ENCODE measurements around the gene TNS3.
"Not testable (repeated sequence)": the region's sequence is repeated elsewhere in the genome, so short reads cannot be mapped to it uniquely, and the experiment has no call there.

The TNS3 gene

DNA sequence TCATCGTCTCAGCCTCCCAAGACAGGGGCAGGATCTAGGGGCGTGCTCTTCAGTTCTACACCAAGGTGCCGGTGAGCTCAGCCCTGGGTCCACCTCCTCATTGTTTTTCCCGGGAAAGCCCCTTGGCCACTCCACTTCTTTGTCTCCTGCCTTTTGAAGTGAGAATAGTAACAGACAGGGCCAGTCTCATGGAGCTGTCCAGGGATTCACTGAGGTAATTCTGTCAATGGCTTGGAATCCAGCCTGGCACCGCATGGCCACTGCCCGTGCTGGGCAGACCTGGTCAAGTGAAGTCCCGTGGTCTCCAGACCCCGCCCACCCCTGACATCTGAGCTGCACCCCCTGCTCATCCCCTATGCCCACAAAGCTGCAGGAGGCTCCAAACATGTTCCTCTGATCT, 138.9 kb downstream of the TNS3 start:
- no peak for DNase-seq

DNA sequence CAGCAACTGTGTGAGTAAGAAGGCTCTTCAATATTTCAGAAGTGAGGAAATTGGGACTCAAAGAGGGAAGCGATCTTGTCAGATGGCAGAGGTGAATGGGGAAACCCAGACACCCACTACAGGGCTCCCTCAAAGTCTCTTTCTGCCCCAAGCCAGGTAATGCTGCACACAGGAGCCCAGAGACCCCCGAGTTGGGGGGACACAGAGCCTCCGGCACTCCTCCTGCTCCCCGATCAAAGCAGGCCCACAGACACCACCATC, 139.4 kb downstream of the TNS3 start:
- no peak for DNase-seq

DNA sequence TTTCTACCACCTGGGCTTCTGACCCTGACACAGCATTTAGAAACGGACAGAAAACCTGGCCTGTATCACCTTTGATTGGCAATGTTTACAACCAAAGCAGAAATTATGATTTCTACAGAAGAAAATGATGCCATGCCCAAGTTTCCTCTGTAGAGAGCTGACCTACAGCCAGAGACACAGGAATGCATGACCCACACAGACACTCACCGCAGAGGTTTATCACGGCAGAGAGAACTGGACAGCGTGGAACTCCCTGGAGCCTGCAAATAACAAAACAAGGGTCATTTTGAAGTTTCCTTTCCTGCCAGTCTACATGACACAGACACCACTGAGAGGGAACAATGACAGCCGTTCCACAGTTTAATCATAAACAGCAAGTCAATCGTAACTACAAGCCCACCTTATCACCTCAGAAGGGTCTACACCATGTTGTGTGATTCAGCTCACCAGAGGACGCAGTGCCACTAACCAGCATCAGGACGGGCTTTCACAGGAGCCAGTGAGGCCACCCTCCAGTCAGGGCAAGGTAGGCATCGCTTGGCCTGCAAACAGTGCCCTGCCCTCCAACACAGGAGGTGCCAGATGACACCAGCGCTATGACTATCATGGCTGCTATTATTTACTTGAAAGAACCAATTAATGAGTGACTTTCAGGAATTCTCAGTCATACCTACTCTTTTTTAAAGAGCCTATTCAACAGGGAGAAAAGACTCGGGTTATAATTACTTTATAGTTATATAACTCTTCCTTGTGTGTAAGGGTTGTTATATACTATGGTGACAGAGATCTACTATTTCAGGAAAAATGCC, 139.9 kb downstream of the TNS3 start:
- DNase-seq, result no peak

DNA sequence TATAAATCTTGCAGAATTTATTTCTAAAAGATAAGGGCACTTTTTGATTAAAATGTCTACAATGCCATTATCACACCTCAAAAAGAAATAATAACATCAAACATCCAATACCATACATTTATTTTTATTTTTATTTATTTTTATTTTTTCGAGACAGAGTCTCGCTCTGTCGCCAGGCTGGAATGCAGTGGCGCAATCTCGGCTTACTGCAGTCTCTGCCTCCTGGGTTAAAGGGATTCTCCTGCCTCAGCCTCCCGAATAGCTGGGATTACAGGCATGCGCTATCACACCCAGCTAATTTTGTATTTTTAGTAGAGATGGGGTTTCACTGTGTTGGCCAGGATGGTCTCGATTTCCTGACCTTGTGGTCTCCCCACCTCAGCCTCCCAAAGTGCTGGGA, 140.9 kb downstream of the TNS3 start:
- DNase-seq, result not testable (repeated sequence)

DNA sequence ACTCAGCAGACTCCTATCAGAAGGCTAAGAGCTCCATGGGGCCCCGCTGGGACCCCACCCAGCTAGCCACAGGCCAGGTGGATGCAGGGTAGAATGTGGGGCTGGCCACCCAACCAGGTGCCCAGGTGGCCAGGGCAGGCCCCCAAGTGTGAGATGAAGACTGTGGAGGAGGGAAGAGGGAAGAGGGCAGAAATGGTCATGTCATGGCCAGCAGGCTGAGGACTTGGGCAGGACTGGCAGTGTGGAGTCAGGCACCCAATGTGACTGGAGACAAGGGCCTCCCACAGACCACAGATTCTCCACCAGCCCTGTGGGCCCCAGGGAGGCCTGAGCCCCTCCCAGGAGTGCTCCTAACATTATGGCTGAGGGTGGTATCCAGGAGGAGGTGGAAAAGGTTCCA, 141.6 kb downstream of the TNS3 start:
- no peak for DNase-seq

- no peak for DNase-seq
Observed at GRCh38 chr7:47439181-47439667, 142.7 kb downstream of the TNS3 start.

DNA sequence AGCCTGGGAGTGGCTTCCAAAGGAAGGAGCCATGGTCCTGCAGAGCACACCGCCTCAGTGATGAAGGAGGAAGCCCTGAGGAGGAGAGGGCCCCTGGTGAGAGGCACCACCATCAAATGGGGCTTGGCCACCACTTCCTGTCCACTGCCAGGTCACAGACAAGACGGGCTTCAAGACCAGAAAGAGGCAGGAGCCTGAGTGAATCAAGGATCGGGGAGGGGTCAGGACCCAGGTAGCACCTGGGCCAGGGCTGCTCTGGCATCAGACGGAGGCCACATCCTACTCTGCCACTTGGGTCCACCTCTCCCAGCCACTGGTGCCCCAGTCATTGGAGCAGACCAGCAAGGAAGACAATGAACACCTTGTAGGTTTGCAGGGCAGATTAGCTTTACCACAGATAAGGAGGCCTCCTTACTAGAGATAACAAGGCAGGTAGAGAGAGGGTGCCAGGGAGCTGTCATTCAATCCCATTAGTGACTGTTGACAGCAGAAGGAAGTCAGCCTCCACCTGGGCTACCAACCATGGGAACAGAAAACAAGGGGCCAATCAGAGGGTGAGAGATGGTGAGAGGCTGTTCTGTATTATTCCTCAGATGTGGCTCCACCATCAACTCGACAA, 143.4 kb downstream of the TNS3 start:
- no peak for DNase-seq

DNA sequence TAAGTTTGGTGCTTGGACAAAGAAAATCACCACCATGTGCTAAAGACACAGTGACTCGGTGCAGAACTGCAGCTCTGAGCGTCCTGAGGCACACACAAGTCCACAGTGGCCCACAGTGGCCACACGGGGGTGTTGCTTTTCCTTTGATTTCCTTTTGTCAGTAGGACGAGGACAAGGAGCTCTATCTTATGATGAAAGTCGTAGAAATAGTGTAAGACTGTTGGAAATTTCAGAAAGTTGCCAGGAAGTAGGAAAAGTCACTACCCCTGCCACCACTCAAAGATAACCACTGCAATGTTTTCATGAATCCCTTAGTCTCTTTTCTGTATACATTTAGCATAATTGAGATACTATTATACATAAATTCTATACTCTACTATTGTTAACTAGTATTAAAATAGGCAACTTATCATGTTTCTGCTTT, 146.0 kb downstream of the TNS3 start:
- DNase-seq, result peak; percentile 63

DNA sequence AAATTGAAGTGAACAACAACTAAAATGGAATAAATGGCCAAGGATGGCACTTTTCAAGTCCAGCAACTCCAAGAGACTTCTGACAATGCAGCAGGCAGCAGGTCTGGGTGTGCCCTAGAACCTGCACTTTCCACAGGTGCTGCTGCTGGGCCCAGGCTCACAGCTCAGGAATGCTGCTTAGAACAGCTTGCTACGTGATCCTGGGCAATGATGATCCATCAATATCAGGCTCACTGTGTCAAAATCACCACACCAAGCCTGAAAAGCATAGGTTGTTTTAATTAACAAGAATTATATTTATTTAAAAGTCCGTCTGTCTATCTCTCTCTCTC, 148.4 kb downstream of the TNS3 start:
- no peak for DNase-seq

- DNase-seq, result no peak
Observed at GRCh38 chr7:47432671-47433563, 149.0 kb downstream of the TNS3 start.

- DNase-seq, result no peak
Observed at GRCh38 chr7:47430422-47430821, 151.5 kb downstream of the TNS3 start.

DNA sequence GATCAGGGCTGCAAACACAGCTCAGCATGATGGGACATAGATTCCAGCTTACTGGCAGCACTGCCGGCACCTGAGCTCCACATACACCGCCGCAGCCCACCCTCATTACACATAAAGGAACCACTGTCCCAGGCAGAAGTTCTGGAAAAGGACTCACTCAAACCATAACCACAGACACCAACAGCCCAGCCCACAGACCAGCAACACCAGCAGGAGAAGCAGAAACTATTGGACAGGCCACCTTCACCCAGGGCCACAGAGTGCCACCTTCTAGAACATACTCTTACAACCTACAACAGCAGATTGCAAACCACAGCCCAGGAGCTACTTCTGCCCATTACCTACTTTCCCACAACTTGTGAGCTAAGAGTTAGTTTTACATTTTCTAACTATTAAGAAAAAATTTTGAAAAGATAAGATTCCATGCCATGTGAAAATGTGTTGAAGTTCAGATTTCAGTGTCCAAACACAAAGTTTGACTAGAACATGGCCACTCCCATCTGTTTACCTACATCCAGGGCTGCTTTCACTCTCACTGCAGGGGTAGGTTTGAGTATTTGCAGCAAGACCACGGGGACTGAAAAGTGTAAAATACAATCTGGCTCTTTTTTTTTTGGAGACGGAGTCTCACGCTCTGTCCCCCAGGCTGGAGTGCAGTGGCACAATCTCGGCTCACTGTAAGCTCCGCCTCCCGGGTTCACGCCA, 153.0 kb downstream of the TNS3 start:
- DNase-seq, result no peak

GRCh38 chr7:47428052-47428767, 153.7 kb downstream of the TNS3 start:
- DNase-seq, result no peak

GRCh38 chr7:47427051-47427643, 154.8 kb downstream of the TNS3 start:
- DNase-seq, result no peak

DNA sequence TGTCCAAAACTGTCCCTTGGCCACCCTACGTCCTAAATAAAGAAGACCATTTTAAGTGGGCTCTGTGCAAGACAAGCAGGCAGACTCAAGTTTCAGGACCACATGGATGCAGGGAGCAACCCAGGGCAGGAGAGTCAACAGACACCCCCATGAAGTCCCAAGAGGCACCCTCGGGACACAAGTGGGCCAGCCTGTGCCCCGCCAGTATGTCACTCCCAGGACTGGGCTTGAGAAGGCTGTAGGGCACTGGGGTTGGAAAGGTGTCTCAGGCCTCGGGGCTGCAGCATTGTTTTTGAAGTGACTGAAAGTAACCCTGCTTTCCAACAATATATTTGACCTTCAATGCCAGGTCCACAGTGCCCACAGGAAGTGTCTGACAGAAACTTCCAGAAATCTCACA, 157.4 kb downstream of the TNS3 start:
- no peak for DNase-seq

DNA sequence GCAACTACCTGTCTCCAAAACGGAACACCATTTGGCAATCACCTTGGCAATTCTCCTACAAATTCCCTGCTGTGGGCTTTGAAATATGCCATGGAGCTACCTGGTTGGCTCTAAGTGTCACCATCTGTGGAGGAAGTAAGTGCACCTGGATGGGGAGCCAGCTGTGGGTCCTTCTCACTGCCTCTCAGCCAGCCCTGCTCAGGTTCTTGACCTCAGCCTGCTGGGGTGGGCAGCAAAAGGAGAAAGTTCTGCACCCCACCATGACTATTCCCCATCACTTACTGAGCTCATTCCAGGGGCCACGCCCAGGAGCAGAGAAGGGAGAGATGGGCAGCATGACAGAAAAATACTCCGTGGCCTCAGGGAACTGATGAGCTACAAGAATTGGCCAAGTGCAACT, 158.7 kb downstream of the TNS3 start:
- no peak for DNase-seq

DNA sequence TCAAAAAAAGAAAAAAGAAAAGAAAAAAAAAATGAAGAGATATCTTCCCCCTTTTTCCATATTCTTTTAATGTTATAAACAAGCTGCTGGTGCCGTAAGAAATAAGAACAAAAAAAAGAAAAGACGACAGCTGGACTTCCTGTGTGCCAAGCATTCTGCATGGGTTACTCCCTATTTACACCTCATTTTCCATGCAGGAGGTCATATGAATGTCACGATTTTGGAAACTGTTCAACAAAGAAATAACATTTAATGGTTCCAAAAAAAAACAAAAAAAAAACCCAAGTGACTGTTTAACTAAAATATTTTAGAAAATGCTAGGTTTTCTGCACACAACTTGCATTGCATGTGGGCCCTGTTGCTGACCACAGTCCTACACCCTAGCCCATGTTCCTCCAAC, 159.3 kb downstream of the TNS3 start:
- no peak for DNase-seq

- DNase-seq, result no peak
Observed at GRCh38 chr7:47421456-47421855, 160.5 kb downstream of the TNS3 start.

GRCh38 chr7:47420122-47420780, 161.7 kb downstream of the TNS3 start:
- no peak for DNase-seq

DNA sequence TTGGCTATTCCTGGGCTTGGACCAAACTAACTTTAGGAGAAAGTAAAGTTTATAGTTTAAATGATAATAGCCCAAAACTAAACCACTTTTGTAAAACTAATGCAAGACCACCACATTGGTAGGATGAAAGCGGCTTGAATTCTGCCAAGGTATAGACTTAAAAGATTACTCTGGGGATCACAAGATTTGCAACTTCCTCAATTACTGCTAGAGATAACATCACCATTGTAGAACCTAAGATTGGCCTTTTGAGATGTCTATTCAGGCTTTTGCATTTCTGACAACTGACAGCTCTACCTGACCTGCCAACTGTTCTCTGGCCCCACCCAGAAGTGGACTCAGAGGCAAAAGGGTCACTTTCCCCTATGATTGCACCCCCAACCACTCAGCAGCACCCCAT, 162.4 kb downstream of the TNS3 start:
- DNase-seq, result peak; percentile 33

DNA sequence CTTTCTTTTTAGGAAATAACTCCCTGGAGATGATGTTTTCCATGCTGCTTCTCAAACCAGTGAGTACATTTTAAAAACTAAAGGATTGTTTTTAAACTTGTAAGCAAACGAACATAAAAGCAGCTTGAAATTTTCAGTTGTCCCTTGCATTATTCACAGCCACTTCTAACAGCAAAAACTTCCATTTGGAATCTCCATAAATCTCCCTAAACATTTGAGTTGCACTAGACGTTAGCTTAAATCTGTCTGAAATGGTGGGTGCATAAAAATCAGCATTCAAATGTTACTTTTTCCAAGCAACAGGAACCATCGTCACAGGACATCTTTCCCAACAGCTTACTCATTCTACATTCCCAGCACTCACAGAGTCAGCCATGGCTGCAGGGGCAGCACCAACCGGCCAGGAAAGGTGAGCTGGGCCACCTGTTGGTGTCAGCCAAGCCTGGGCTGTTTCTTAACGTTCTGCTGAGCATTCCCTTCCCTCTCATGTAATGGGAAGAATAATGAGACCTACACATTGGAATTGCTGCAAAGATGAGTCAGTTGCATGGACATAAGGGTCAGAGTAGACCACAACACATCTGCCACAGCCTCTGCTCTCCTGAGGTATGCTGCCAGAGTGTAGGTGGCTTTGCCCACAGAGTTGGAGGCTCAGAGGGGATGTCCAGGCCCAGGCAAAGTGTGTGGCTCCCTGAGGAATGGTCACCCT, 163.2 kb downstream of the TNS3 start:
- no peak for DNase-seq
